Neural cell (in vitro differentiated cells): ENCODE measurements around the gene TIAM2. TPM values are rescaled to one million over a fixed set of nuclear protein-coding genes. Genes with fewer than 3 reads are reported as not detected.

Experiments
- H2AFZ ChIP-seq: fragments of 200-600, 300-800 bp; sonication (generic), shearing (Covaris generic); 2 replicates; pipeline ENCODE4 v1.6.0; 2014; ENCODE audit warnings: low read depth, mild to moderate bottlenecking, antibody characterized with exemption, low read length, moderate library complexity
- H3F3A ChIP-seq: fragments of 200-600 bp; shearing (Covaris generic); 2 replicates; pipeline ENCODE4 v1.6.1; 2016; ENCODE audit warnings: mild to moderate bottlenecking, moderate library complexity, mixed read lengths, antibody characterized with exemption, low read length; ENCODE audit not compliant: insufficient read depth, poor library complexity, severe bottlenecking
- H3K27ac ChIP-seq: fragments of 200-600, 300-800 bp; sonication (generic), shearing (Covaris generic); 2 replicates; pipeline ENCODE4 v1.5.1; 2014; ENCODE audit warnings: mild to moderate bottlenecking, low read length, moderate library complexity
- H3K27me3 ChIP-seq: fragments of 300-800, 200-600 bp; sonication (generic), shearing (Covaris generic); 2 replicates; pipeline ENCODE4 v1.6.0; 2014; ENCODE audit warnings: mild to moderate bottlenecking, low read depth, low read length, moderate library complexity; ENCODE audit not compliant: insufficient read depth
- H3K36me3 ChIP-seq: fragments of 300-800, 200-600 bp; sonication (generic), shearing (Covaris generic); 2 replicates; pipeline ENCODE4 v1.5.1; 2014; ENCODE audit warnings: mild to moderate bottlenecking, antibody characterized with exemption, low read length, moderate library complexity; ENCODE audit not compliant: insufficient read depth
- H3K4me2 ChIP-seq: fragments of 300-800, 200-600 bp; sonication (generic), shearing (Covaris generic); 2 replicates; pipeline ENCODE4 v1.6.0; 2014; ENCODE audit warnings: mild to moderate bottlenecking, low read length
- H3K4me3 ChIP-seq: fragments of 300-800, 200-600 bp; sonication (generic), shearing (Covaris generic); 2 replicates; pipeline ENCODE4 v1.5.1; 2014; ENCODE audit warnings: mild to moderate bottlenecking, low read length, moderate library complexity
- H3K79me2 ChIP-seq: fragments of 200-600 bp; shearing (Covaris generic); replicated peaks from 2 replicates; pipeline ENCODE4 v1.6.0; 2014; ENCODE audit warnings: mild to moderate bottlenecking, low read length, moderate library complexity; ENCODE audit not compliant: insufficient read depth
- H3K9ac ChIP-seq: fragments of 300-800, 200-600 bp; sonication (generic), shearing (Covaris generic); 2 replicates; pipeline ENCODE4 v1.6.1; 2016; ENCODE audit warnings: mild to moderate bottlenecking, low read length, mixed read lengths
- H3K9me2 ChIP-seq: fragments of 200-600 bp; shearing (Covaris generic); 2 replicates; pipeline ENCODE4 v1.6.1; 2016; ENCODE audit warnings: mild to moderate bottlenecking, low read length, mixed read lengths; ENCODE audit not compliant: insufficient read depth
- H3K9me3 ChIP-seq: fragments of 200-600, 300-800 bp; sonication (generic), shearing (Covaris generic); 2 replicates; pipeline ENCODE4 v1.6.1; 2016; ENCODE audit warnings: mild to moderate bottlenecking, mixed run types, low read length, moderate library complexity, mixed read lengths
- H4K20me1 ChIP-seq: fragments of 200-600 bp; shearing (Covaris generic); 2 replicates; pipeline ENCODE4 v1.6.1; 2016; ENCODE audit warnings: mild to moderate bottlenecking, mixed run types; ENCODE audit not compliant: insufficient read depth
- EP300 ChIP-seq: fragments of 450-650 bp; conservative IDR thresholded peaks from 2 replicates; pipeline ENCODE4 v1.6.1; 2014; ENCODE audit warnings: antibody characterized with exemption, mild to moderate bottlenecking, moderate library complexity; ENCODE audit not compliant: poor library complexity, severe bottlenecking
- EZH2 ChIP-seq: fragments of 200-600, 300-800 bp; shearing (Covaris generic), sonication (generic); IDR thresholded peaks from 2 replicates; pipeline ENCODE4 v1.6.1; 2014; ENCODE audit warnings: antibody characterized with exemption, low read length, borderline replicate concordance, mild to moderate bottlenecking; ENCODE audit not compliant: insufficient read depth, poor library complexity, severe bottlenecking
- MXI1 ChIP-seq: fragments of 450-650 bp; conservative IDR thresholded peaks from 2 replicates; pipeline ENCODE4 v1.6.1; 2014; ENCODE audit warnings: antibody characterized with exemption, mild to moderate bottlenecking; ENCODE audit not compliant: poor library complexity, severe bottlenecking
- POLR2AphosphoS5 ChIP-seq: IDR thresholded peaks from 2 replicates; pipeline ENCODE4 v1.6.1; 2012
- RAD21 ChIP-seq: fragments of 450-650 bp; conservative IDR thresholded peaks from 2 replicates; pipeline ENCODE4 v1.6.1; 2014; ENCODE audit warnings: antibody characterized with exemption, mild to moderate bottlenecking, moderate library complexity
- SMC3 ChIP-seq: fragments of 450-650 bp; conservative IDR thresholded peaks from 2 replicates; pipeline ENCODE4 v1.6.1; 2014; ENCODE audit warnings: antibody characterized with exemption, mild to moderate bottlenecking, moderate library complexity; ENCODE audit not compliant: poor library complexity
- TAF1 ChIP-seq: IDR thresholded peaks from 2 replicates; pipeline ENCODE4 v1.6.1; 2012; ENCODE audit warnings: low read depth
- polyA plus RNA-seq: library from polyadenylated mRNA; depleted of rRNA; stranded (reverse); fragments of >200 nt; gene quantifications from 2 replicates; pipeline ENCODE4 v1.2.3, GENCODE V29; 2014
- TF ChIP-seq, protein P1 (sequence below): IDR thresholded peaks from 2 replicates; pipeline ENCODE4 v1.6.1; 2012; ENCODE audit warnings: borderline replicate concordance
- TF ChIP-seq, protein P2 (sequence below): fragments of 450-650 bp; IDR thresholded peaks from 2 replicates; pipeline ENCODE4 v1.5.1; 2014; ENCODE audit warnings: antibody characterized with exemption, mild to moderate bottlenecking, moderate library complexity; ENCODE audit not compliant: poor library complexity, severe bottlenecking

TIAM2 gene
- polyA plus RNA-seq, 1 donor from 2014 or later: 73.3 TPM

DNA sequence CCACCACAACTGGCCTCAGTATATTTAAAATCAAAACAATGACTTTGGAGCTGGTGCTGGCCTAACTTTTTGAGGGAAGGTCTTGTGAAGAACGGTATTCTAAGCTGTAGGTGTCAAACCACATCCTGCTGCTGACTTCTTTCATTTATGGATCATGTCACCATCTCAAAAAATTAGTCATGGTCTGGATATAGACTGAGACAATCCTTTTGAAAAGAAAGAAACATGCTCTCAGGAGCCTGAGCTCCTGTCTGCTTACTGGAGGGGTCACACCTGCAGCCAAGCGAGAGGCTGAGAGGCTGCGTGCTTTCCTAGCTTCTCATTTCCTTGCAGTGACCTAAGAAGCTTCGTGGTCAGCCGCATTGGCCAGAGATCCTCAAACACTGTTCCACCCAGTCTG, 55.2 kb downstream of the TIAM2 start:
- no peak overlapping the region for H3K27ac ChIP-seq
- no peaks in the 10 kb centered on the region for H3F3A ChIP-seq
- no peak overlapping the region for H2AFZ ChIP-seq
- H4K20me1 ChIP-seq: no peaks in the 10 kb centered on the region
- no peaks in the 10 kb centered on the region for H3K36me3 ChIP-seq
- H3K4me3 ChIP-seq: no peak overlapping the region
- H3K4me2 ChIP-seq: no peak overlapping the region
- H3K27me3 ChIP-seq: no peaks in the 10 kb centered on the region
- H3K79me2 ChIP-seq: no peaks in the 10 kb centered on the region
- no peaks in the 10 kb centered on the region for H3K9me2 ChIP-seq
- no peaks in the 10 kb centered on the region for H3K9me3 ChIP-seq
- no peak overlapping the region for H3K9ac ChIP-seq
- TF ChIP-seq, protein P1, sequence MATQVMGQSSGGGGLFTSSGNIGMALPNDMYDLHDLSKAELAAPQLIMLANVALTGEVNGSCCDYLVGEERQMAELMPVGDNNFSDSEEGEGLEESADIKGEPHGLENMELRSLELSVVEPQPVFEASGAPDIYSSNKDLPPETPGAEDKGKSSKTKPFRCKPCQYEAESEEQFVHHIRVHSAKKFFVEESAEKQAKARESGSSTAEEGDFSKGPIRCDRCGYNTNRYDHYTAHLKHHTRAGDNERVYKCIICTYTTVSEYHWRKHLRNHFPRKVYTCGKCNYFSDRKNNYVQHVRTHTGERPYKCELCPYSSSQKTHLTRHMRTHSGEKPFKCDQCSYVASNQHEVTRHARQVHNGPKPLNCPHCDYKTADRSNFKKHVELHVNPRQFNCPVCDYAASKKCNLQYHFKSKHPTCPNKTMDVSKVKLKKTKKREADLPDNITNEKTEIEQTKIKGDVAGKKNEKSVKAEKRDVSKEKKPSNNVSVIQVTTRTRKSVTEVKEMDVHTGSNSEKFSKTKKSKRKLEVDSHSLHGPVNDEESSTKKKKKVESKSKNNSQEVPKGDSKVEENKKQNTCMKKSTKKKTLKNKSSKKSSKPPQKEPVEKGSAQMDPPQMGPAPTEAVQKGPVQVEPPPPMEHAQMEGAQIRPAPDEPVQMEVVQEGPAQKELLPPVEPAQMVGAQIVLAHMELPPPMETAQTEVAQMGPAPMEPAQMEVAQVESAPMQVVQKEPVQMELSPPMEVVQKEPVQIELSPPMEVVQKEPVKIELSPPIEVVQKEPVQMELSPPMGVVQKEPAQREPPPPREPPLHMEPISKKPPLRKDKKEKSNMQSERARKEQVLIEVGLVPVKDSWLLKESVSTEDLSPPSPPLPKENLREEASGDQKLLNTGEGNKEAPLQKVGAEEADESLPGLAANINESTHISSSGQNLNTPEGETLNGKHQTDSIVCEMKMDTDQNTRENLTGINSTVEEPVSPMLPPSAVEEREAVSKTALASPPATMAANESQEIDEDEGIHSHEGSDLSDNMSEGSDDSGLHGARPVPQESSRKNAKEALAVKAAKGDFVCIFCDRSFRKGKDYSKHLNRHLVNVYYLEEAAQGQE: no peak

GRCh38 chr6:155054491-155055250, 59.6 kb downstream of the TIAM2 start:
- H3K9me3 ChIP-seq: no peaks in the 10 kb centered on the region
- no peaks in the 10 kb centered on the region for H4K20me1 ChIP-seq
- H3K79me2 ChIP-seq: no peaks in the 10 kb centered on the region
- H3K9me2 ChIP-seq: no peaks in the 10 kb centered on the region
- H3K4me2 ChIP-seq: no peak overlapping the region
- no peak overlapping the region for H2AFZ ChIP-seq
- H3K4me3 ChIP-seq: no peak overlapping the region
- TF ChIP-seq RAD21 (no peak), EP300 (no peak), POLR2AphosphoS5 (no peak), MXI1 (no peak), SMC3 (no peak), TAF1 (no peak), EZH2 (no peak)
- TF ChIP-seq, protein P2, sequence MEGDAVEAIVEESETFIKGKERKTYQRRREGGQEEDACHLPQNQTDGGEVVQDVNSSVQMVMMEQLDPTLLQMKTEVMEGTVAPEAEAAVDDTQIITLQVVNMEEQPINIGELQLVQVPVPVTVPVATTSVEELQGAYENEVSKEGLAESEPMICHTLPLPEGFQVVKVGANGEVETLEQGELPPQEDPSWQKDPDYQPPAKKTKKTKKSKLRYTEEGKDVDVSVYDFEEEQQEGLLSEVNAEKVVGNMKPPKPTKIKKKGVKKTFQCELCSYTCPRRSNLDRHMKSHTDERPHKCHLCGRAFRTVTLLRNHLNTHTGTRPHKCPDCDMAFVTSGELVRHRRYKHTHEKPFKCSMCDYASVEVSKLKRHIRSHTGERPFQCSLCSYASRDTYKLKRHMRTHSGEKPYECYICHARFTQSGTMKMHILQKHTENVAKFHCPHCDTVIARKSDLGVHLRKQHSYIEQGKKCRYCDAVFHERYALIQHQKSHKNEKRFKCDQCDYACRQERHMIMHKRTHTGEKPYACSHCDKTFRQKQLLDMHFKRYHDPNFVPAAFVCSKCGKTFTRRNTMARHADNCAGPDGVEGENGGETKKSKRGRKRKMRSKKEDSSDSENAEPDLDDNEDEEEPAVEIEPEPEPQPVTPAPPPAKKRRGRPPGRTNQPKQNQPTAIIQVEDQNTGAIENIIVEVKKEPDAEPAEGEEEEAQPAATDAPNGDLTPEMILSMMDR: no peak
- TF ChIP-seq, protein P1: no peak
- no peak overlapping the region for H3K9ac ChIP-seq
- H3F3A ChIP-seq: no peaks in the 10 kb centered on the region
- no peak overlapping the region for H3K27ac ChIP-seq
- no peaks in the 10 kb centered on the region for H3K27me3 ChIP-seq
- no peaks in the 10 kb centered on the region for H3K36me3 ChIP-seq
